Bone marrow (tissue), 2 donors: ENCODE measurements around the gene COL28A1.
"Not testable (repeated sequence)": the region's sequence is repeated elsewhere in the genome, so short reads cannot be mapped to it uniquely, and the experiment has no call there.

Experiments used
- DNase-seq, 2 donors: peaks; one replicate each; lab custom pipeline; 2025; lab: John Stamatoyannopoulos, UW

Gene COL28A1

DNA sequence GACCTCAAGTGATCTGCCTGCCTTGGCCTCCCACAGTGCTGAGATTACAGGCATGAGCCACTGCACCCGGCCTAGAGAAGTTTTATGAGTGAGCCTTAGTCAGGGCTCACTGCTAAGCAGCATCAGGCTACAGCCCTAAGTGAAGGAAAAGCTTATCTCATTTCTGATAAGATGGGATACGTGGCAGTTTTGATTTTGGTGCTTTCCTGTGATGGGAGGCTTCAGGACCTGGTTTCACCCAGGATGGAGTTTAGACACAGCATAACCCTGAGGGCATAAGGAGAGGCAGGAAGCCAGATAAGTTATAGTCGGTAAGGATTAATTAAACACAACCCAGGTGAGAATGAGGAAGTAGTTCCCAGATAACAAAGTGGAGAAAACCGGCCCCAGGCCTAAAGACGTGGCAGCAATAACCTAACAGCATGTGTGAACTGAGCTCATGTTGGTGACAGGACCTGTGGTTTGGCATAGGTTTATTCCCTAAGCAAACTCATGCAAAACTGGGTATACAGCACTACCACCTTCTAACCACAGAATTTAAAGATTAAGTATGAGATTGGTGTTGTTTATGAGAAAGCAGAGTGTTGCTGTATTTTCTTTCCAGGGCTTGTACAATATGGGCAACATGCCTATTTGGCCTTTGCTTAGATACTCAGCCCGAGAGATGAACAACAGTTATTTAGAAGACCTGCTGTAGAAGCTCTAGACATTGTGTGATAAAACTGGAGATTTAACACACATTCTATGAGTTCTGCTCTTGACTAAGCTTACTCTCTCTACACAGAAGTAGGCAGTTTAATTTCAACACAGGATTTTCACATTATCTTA lies 119.4 kb downstream of the COL28A1 start:
- DNase-seq = no peak

DNA sequence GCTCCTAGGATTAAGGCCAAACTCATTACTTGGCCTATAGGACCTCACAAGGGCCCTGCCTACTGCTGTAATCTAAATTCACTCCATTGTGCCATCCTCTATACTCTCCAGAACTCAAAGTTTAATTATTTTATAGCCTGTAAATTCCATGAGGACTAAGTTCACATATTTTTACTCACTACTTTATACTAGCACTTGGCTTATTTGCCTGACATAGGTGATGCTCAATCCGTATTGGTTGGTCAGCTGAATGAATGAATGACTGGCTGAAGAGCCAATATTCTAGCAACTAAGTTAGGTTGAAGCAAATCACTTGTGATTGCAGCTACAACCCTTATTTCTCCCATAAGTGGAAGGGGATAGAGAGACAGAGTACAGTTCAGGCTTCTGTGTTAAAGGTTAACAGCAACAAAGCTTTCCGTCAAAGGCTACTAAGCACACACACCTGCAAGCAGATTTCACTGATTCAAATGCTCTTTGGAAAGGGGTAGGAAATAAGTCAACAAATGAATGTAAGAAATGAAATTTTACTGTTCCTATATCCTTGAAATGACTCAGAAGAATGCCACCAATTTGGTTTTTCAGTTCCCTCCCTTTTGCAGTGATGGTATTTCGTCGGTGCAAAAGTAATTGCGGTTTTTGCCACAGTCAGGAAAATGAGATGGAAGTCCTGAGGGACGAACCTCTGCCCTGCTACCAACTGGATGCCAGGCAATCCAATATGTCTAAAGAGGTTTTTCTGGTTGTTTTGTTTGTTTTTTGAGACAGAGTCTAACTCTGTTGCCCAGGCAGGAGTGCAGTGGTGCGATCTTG lies 120.7 kb downstream of the COL28A1 start:
- DNase-seq = no peak

DNA sequence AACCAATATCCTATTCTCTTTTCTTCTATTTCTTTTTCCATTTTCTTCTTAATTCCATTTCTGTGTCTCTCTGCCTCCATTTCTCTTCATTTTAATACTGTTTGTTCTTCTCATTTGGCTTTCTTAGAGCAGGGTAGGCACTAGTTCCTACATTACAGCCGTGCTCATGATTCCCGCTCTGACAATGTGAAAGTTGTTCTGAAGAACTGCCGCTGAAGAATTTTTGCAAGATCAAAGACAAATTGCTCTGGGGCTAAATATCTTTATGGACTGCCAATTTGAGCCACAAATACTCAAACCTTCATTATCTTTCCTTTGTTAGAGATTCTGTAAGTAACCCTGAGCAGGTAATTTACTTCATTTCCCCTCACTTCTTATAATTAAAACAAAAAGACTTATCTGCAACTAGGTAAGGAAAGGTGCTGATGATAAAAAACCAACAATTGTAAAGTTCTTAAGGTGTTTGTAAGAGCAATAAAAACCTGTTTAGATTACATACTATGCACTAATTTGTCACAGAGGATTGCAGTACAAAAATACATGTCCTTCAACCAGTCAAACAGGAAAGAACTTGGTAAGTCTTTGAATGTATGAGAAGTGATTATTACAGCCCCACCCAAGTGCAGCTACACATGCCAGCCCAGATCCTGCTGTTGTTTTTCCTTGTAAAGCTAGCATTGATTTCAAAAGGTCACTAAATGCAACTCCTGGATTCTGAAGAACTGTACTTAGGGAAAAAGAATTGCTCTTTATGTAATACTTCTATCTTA lies 127.5 kb downstream of the COL28A1 start:
- DNase-seq = no peak

DNA sequence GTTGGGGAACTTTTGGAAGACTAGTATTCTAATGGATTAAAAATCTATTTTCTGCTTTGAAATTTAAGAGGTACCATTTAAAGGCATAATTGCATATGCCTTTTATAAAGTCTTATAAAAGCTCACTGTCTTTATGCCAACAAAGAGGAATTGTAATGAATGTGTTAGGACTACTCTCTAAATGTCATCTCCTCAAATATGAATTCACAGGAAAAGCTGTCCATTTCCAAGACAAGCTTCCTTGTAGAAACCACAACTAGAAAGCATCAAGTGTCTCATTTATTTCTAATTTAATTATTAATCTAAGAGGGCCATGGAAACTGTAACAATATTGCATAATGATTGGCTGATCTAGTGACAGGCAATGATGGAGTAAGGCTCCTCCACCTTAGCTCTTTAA lies 130.2 kb downstream of the COL28A1 start:
- no peak for DNase-seq

DNA sequence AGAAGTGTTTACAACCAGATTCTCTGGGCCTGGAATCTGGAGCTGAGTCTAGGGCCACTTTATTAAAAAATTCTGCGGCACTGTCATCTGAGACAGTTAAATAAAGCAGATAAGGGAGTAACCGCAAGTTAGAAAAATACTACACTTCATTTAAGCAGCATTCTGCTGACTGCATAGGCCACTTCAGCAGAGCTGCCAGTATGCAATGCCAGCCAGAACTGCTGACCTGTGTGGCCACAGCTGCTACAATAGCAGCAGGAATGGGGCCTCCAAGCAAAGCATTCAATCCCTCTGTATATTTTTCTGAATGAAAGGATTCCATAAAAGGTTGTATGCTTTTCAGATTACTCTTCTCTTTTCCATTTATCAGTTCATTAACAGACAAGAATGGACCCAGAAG lies 136.0 kb downstream of the COL28A1 start:
- DNase-seq = no peak

DNA sequence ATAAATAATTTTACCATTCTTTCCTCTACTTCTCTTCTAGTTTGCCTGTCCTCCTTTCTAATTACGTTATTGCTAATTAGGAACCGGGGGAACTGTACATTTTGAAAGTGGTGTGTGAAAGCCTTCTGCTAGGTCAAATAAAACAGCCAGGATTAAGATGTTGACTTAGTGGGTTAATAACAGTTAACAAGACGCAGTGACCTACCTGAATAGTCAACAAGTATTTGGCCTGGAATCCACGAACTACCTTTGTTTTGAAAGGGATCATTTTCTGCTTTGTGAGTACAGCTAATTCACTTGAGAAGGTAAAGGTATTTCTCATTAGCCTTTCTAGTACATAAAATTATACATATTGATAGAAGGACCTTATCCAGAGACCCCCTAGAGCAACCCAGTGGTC lies 139.9 kb downstream of the COL28A1 start:
- no peak for DNase-seq

DNA sequence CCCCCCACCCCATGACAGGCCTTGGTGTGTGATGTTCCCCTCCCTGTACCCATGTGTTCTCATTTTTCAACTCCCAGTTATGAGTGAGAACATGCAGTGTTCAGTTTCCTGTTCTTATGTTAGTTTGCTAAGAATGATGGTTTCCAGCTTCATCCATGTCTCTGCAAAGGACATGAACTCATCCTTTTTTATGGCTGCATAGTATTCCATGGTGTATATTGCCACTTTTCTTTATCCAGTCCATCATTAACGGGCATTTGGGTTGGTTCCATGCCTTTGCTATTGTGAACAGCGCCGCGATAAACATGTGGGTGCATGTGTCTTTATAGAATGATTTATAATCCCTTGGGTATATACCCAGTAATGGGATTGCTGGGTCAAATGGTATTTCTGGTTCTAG lies 147.5 kb downstream of the COL28A1 start:
- DNase-seq = not testable (repeated sequence)

DNA sequence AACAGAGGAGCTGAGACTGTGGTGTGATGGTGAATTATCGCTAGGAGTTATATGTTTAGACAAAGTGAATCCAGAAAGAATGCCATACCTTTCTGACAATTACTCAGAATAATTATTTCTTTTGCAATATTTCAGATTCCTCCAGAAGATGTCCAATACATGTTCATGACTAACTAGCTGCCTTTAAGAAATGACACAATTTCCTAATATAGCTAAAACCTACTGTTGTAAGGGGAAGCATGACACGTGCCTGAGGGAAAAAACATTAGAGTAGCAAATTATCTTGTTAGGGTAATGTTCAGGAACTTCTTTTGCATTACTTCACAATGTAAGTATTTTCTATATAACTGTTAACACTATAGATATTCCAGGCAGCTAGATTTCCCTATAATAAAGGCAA lies 150.3 kb downstream of the COL28A1 start:
- no peak for DNase-seq

DNA sequence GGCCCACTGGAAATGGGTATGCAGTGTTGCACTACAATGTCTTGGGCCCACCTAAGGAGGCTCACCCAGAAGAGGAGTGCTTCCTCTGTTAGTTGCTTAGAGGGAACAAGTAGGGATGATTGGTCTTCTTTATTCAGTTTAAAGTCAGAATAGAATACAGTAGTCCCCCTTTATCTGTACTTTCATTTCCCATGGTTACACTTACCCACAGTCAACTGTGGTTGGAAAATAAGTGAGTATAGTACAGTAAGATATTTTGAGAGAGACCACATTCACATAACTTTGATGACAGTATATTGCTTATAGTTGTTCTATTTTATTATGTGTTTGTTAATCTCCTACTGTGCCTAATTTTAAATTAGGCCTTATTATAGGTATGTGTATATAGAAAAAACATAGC lies 151.4 kb downstream of the COL28A1 start:
- no peak for DNase-seq

DNA sequence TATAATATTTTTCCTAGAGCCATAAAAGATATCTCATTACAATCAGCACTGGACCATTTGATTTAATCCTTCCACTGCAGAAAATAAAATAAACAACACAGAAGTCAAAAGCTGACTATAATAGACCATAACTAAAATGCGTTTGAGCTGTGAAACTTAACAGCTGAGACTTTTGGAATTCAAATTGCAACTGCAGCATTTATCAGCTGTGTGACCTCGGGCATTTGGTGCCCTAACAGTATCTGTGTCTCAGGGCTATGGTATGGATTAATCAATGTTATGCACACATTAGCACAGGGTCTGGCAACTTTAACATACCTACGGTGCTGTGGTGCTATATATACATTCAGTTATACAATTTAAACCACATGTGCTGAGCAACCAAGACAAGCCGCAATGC lies 160.1 kb downstream of the COL28A1 start:
- DNase-seq = no peak

DNA sequence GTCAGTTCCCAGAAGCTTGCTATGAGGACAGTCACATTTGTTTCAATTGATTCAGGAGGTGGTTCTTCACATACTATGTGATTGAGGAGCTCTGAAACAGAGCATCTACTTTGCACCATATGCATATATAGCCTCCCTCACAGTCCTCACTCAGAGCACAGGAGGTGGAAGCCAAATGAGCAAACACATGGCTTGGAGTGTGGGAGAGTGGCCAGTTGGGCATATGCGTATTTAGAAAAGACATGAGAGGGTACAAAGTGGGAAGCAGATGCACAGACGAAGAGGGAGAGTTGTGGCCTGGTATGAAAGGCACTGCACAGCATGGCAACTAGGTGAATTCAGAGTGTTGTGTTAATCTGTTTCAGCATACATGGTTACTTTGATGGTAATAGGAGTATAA lies 165.6 kb downstream of the COL28A1 start:
- no peak for DNase-seq

DNA sequence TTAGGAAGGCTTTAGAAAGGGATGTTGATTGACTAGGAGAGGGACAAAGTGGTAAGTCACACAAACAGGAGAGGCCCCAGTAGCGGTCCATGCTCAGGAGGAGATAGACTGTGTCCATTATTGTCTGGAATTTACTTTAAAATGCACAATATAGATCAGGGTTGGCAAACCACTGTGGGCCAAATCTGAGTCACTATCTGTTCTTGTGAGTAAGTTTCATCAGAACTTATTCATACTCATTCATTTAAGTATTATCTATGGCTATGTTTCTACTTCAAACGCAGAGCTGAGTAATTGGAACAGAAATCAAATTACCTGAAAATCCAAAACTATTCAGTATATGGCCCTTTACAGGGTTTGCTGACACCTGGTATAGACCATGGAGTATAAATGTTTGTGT lies 166.5 kb downstream of the COL28A1 start:
- DNase-seq = no peak

DNA sequence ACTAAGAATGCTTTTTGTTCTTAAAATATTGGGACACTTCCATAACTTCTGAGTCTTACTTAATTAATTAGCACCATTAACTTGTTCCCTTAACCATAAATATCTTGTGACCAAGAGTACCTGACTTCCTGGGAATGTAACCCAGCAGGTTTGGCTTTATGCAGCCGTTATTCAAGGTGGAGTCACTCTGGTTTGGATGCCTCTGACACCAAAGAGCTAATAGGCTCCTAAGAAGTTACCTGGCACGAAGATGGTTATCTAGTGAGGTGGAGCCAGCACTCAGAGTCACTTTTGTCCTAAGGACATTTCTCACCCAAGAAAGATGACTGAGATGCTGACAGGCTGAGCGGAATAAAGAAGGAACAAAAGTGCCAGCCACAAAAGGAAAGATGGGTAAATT lies 181.0 kb downstream of the COL28A1 start:
- no peak for DNase-seq

DNA sequence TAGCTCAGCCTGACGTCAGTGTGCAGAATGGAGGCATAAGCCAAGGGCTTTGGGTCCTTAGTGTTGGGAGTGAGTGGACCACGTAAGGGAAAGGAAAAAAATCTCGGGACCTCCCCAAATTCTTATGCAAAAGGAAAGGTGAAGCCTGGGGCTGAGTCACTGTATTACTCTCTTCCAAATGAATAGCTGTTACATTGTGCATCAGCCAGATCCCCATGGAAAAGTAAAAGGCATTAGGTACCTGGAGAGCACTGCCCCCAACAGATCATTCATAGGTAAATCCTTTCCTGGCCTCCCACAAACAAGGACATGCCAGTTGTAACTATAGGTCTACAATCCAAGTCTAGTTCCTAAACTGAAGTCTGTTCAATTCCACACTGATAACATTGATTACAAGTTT lies 182.8 kb downstream of the COL28A1 start:
- DNase-seq = no peak

DNA sequence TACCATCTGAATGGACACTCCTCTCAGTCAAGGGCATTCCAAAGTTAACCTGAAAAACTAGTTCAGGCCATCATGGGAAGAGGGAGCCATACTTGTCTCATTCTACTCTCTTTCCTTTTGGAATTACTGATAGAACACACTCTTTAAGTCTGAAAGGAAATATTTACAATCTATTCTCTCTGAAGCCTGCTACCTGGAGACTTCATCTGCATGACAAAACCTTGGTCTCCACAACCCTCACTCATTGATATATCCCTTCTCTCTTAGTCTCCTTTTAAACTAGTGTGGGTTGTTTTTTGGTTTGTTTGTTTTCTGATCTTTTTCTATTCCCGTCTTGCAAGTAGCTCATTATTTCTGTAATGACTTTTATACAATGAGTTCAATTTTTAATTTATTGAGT lies 183.8 kb downstream of the COL28A1 start:
- no peak for DNase-seq

DNA sequence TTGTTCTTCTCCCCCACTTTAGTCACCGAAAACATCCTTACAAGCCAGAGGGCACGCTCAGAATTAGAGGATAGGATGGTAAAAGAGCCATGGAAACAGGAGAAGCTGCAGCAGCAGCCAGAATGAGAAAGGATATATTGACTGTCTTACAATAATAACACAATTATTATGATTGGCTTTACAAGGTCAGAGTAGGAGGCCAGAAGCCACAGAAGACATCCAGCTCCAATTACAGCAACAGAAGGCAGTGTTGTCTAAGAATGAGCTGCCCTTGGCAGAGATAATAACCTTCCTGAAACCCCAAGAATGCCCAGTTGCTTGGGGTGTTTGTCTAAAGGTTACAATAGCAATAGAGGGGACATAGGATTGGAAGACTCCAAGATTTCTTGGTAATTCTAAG lies 184.5 kb downstream of the COL28A1 start:
- DNase-seq = no peak

DNA sequence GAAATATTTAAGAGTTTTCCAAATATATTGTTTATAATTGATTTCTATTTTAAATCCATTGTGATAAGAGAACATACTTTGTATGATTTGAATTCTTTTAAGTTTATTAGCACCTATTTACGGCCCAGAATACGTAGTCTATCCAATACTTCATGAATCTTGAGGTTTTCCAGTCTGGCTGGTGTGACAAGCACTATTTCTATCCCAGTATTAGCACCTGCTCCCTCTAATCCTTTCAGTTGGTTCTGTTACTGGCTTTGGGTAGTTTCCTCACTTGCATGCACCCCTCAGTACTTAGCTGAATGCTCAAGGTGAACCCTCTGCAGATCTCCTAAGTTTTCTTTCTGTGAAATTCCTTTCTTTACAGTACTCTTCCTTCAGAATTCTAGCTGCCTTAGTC lies 186.5 kb downstream of the COL28A1 start:
- DNase-seq = no peak

DNA sequence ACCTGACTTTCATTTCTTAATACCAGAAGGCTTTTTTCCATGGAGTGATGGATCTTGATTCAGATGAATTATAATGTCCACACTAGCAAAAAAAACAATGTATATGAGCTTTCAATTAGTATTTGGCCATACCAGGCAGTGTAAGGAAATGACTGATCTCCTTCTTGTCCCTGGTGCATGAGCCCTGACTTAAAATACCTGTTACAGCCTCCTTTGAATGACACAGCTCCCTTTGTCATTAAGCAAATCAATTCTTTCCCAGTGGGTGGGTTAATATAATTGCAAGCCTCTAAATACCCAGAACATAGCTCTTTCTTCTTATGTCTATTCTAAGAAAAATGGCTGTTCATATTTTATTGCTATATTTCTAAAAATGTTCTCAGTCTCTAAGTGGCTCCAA lies 188.6 kb downstream of the COL28A1 start:
- DNase-seq = no peak

DNA sequence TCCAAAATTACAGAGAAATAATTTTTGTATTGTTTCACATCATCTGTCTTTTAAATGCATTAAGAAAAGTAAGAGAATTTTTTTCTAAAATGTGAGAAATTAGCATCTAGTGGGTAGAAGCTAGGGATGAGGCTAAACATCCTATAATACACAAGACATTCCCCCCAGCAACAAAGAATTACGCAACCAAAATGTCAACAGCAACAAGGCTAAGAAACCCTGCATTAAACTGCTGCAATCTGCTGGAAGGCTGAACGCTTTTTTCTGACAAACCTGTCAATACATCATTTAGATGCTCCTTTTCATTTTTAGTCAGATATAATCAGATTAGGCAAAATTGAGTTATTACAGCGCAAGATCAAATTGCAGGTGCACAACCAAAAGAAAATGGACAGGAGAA lies 191.1 kb downstream of the COL28A1 start:
- DNase-seq = no peak

DNA sequence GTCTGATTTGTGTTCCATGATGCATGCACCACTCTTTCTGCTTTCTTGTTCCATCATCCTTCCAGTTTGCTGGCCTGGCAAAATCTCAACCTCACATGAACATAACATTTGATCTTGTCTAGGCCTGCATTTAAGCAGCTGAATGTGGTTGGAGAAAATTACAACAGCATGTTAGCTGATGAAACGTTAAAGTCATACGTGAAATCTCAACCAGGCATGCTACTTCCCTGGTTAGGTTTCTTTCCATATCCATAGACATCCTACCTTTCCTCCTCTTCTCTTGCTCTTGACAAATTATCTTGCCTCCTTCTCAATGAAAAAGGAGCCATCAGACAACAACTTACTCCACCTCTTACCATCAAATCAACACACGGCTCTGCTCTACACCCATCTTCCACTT lies 199.8 kb downstream of the COL28A1 start:
- no peak for DNase-seq

DNA sequence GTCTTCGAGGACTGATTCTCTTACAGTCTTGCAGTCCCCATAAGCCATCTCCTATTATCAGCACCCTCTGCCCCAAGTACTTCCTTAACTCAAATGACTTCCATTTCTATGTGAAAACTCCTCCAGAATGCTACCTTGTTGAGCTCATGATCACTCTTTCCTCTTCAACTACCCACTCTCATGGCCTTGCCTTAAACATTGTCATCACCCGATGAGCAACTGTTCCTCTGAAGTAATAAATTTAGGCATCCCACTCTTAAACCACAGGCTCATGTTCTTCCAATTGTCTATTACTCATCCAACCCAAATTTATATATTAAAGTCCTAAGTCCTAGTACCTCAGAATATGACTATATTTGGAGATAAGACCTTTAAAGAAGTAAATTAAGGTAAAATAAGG lies 200.5 kb downstream of the COL28A1 start:
- no peak for DNase-seq

DNA sequence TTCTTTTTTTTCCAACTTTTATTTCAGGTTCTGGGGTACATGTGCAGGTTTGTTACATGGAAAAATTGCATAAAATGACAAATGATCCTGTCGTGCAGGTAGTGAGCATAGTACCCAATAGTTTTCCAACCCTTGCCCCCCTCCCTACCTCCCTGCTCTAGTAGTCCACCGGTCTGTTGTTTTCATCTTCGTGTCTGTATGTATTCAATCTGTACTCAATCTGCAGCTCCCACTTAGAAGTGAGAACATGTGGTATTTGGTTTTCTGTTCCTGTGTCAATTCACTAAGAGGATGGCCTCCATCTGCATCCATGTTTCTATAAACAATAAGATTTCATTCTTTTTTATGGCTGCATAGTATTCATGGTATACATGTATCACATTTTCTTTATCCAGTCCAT lies 202.1 kb downstream of the COL28A1 start:
- no peak for DNase-seq

DNA sequence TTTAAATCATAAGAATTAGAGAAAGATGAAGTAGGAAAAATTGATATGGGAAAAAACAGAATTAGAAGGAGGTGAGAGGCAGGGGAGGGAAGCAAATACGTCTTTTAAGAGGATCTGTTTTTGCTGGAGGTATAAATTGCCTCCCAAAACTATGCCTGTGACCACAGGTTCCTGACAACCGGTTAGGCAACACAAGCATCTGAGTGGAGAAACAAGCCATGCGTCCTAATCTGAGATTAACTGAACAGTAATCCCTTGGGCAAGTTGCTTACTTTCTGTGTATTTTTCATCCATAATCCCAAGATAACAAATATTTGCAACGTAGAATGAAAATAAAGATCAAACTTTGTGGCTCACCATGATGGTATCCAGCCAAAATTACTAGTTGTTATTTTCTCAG lies 204.2 kb downstream of the COL28A1 start:
- no peak for DNase-seq
